ENCODE results near the gene FSTL5.
A peak's percentile ranks its signal among the peaks of the same experiment; 100 is the strongest.

Gene FSTL5

GRCh38 chr4:161929956-161930355 lies 233.8 kb downstream of the FSTL5 start:
- Histone ChIP-seq H3K4me1 (ENCODE audit: insufficient read depth, low read length) (peaks cover 16% of the 10 kb centered on the region), H3K36me3 (ENCODE audit: insufficient read depth, low read depth, low read length) (no peaks in the 10 kb centered on the region), H3K4me3 (ENCODE audit: low read length) (no peak overlapping the region), H3K27me3 (ENCODE audit: insufficient read depth, low read length) (no peaks in the 10 kb centered on the region), H3K9ac (ENCODE audit: low read depth, low read length) (no peak overlapping the region), H3K27ac (ENCODE audit: low read length) (peak overlapping the region; percentile 1), H3K9me3 (ENCODE audit: insufficient read depth, low read depth, low read length) (no peaks in the 10 kb centered on the region)

- Histone ChIP-seq H3K36me3 (ENCODE audit: insufficient read depth, low read depth, low read length) (no peaks in the 10 kb centered on the region), H3K9ac (ENCODE audit: low read depth, low read length) (no peak overlapping the region), H3K9me3 (ENCODE audit: insufficient read depth, low read depth, low read length) (no peaks in the 10 kb centered on the region), H3K4me1 (ENCODE audit: insufficient read depth, low read length) (peaks cover 16% of the 10 kb centered on the region), H3K27me3 (ENCODE audit: insufficient read depth, low read length) (no peaks in the 10 kb centered on the region), H3K4me3 (ENCODE audit: low read length) (no peak overlapping the region), H3K27ac (ENCODE audit: low read length) (no peak overlapping the region)
Observed at GRCh38 chr4:161926033-161926828, 237.6 kb downstream of the FSTL5 start.

- no peaks in the 10 kb centered on the region for H3K9me3 ChIP-seq (ENCODE audit: insufficient read depth, low read depth, low read length)
- H3K9ac ChIP-seq (ENCODE audit: low read depth, low read length), result no peak overlapping the region
- no peaks in the 10 kb centered on the region for H3K4me1 ChIP-seq (ENCODE audit: insufficient read depth, low read length)
- H3K36me3 ChIP-seq (ENCODE audit: insufficient read depth, low read depth, low read length), result no peaks in the 10 kb centered on the region
- H3K27me3 ChIP-seq (ENCODE audit: insufficient read depth, low read length), result no peaks in the 10 kb centered on the region
- no peak overlapping the region for H3K27ac ChIP-seq (ENCODE audit: low read length)
- H3K4me3 ChIP-seq (ENCODE audit: low read length), result no peak overlapping the region
Observed at GRCh38 chr4:161920304-161921052, 243.3 kb downstream of the FSTL5 start.

- H3K27ac ChIP-seq (ENCODE audit: low read length), result no peak overlapping the region
- H3K4me3 ChIP-seq (ENCODE audit: low read length), result no peak overlapping the region
- no peaks in the 10 kb centered on the region for H3K4me1 ChIP-seq (ENCODE audit: insufficient read depth, low read length)
- no peaks in the 10 kb centered on the region for H3K36me3 ChIP-seq (ENCODE audit: insufficient read depth, low read depth, low read length)
- no peak overlapping the region for H3K9ac ChIP-seq (ENCODE audit: low read depth, low read length)
- H3K27me3 ChIP-seq (ENCODE audit: insufficient read depth, low read length), result no peaks in the 10 kb centered on the region
- no peaks in the 10 kb centered on the region for H3K9me3 ChIP-seq (ENCODE audit: insufficient read depth, low read depth, low read length)
Observed at GRCh38 chr4:161919442-161920220, 244.2 kb downstream of the FSTL5 start.

GRCh38 chr4:161916035-161916434 lies 247.8 kb downstream of the FSTL5 start:
- H3K36me3 ChIP-seq (ENCODE audit: insufficient read depth, low read depth, low read length), result no peaks in the 10 kb centered on the region
- H3K27ac ChIP-seq (ENCODE audit: low read length), result no peak overlapping the region
- H3K9ac ChIP-seq (ENCODE audit: low read depth, low read length), result no peak overlapping the region
- no peaks in the 10 kb centered on the region for H3K27me3 ChIP-seq (ENCODE audit: insufficient read depth, low read length)
- H3K4me1 ChIP-seq (ENCODE audit: insufficient read depth, low read length), result no peaks in the 10 kb centered on the region
- H3K9me3 ChIP-seq (ENCODE audit: insufficient read depth, low read depth, low read length), result no peaks in the 10 kb centered on the region
- H3K4me3 ChIP-seq (ENCODE audit: low read length), result no peak overlapping the region

- Histone ChIP-seq H3K9ac (ENCODE audit: low read depth, low read length) (no peak overlapping the region), H3K36me3 (ENCODE audit: insufficient read depth, low read depth, low read length) (no peaks in the 10 kb centered on the region), H3K4me3 (ENCODE audit: low read length) (no peak overlapping the region), H3K9me3 (ENCODE audit: insufficient read depth, low read depth, low read length) (no peaks in the 10 kb centered on the region), H3K27me3 (ENCODE audit: insufficient read depth, low read length) (no peaks in the 10 kb centered on the region), H3K27ac (ENCODE audit: low read length) (no peak overlapping the region), H3K4me1 (ENCODE audit: insufficient read depth, low read length) (no peaks in the 10 kb centered on the region)
Observed at GRCh38 chr4:161907590-161907955, 256.2 kb downstream of the FSTL5 start.

- H3K4me3 ChIP-seq (ENCODE audit: low read length), result no peak overlapping the region
- no peaks in the 10 kb centered on the region for H3K9me3 ChIP-seq (ENCODE audit: insufficient read depth, low read depth, low read length)
- H3K9ac ChIP-seq (ENCODE audit: low read depth, low read length), result no peak overlapping the region
- no peaks in the 10 kb centered on the region for H3K27me3 ChIP-seq (ENCODE audit: insufficient read depth, low read length)
- H3K27ac ChIP-seq (ENCODE audit: low read length), result no peak overlapping the region
- H3K36me3 ChIP-seq (ENCODE audit: insufficient read depth, low read depth, low read length), result no peaks in the 10 kb centered on the region
- H3K4me1 ChIP-seq (ENCODE audit: insufficient read depth, low read length), result no peaks in the 10 kb centered on the region
Observed at GRCh38 chr4:161906836-161907589, 256.8 kb downstream of the FSTL5 start.

GRCh38 chr4:161900110-161900509 lies 263.7 kb downstream of the FSTL5 start:
- Histone ChIP-seq H3K36me3 (ENCODE audit: insufficient read depth, low read depth, low read length) (no peaks in the 10 kb centered on the region), H3K9me3 (ENCODE audit: insufficient read depth, low read depth, low read length) (no peaks in the 10 kb centered on the region), H3K27me3 (ENCODE audit: insufficient read depth, low read length) (no peaks in the 10 kb centered on the region), H3K9ac (ENCODE audit: low read depth, low read length) (no peak overlapping the region), H3K4me1 (ENCODE audit: insufficient read depth, low read length) (no peaks in the 10 kb centered on the region), H3K27ac (ENCODE audit: low read length) (no peak overlapping the region), H3K4me3 (ENCODE audit: low read length) (no peak overlapping the region)

GRCh38 chr4:161894493-161895167 lies 269.2 kb downstream of the FSTL5 start:
- Histone ChIP-seq H3K4me3 (ENCODE audit: low read length) (no peak overlapping the region), H3K27ac (ENCODE audit: low read length) (no peak overlapping the region), H3K9ac (ENCODE audit: low read depth, low read length) (no peak overlapping the region), H3K4me1 (ENCODE audit: insufficient read depth, low read length) (no peaks in the 10 kb centered on the region), H3K9me3 (ENCODE audit: insufficient read depth, low read depth, low read length) (no peaks in the 10 kb centered on the region), H3K36me3 (ENCODE audit: insufficient read depth, low read depth, low read length) (no peaks in the 10 kb centered on the region), H3K27me3 (ENCODE audit: insufficient read depth, low read length) (no peaks in the 10 kb centered on the region)

GRCh38 chr4:161894014-161894413 lies 269.8 kb downstream of the FSTL5 start:
- H3K4me1 ChIP-seq (ENCODE audit: insufficient read depth, low read length), result no peaks in the 10 kb centered on the region
- no peaks in the 10 kb centered on the region for H3K27me3 ChIP-seq (ENCODE audit: insufficient read depth, low read length)
- H3K9ac ChIP-seq (ENCODE audit: low read depth, low read length), result no peak overlapping the region
- no peaks in the 10 kb centered on the region for H3K9me3 ChIP-seq (ENCODE audit: insufficient read depth, low read depth, low read length)
- no peak overlapping the region for H3K27ac ChIP-seq (ENCODE audit: low read length)
- no peak overlapping the region for H3K4me3 ChIP-seq (ENCODE audit: low read length)
- no peaks in the 10 kb centered on the region for H3K36me3 ChIP-seq (ENCODE audit: insufficient read depth, low read depth, low read length)

GRCh38 chr4:161893566-161893965 lies 270.2 kb downstream of the FSTL5 start:
- Histone ChIP-seq H3K27ac (ENCODE audit: low read length) (no peak overlapping the region), H3K27me3 (ENCODE audit: insufficient read depth, low read length) (no peaks in the 10 kb centered on the region), H3K9ac (ENCODE audit: low read depth, low read length) (no peak overlapping the region), H3K36me3 (ENCODE audit: insufficient read depth, low read depth, low read length) (no peaks in the 10 kb centered on the region), H3K9me3 (ENCODE audit: insufficient read depth, low read depth, low read length) (no peaks in the 10 kb centered on the region), H3K4me1 (ENCODE audit: insufficient read depth, low read length) (no peaks in the 10 kb centered on the region), H3K4me3 (ENCODE audit: low read length) (no peak overlapping the region)
